Fibroblast of skin of left quadriceps (primary cell): Measurements from ENCODE around the gene WDR72.
A peak's percentile ranks its signal among the peaks of the same experiment; 100 is the strongest.
"Not testable (repeated sequence)": the region's sequence is repeated elsewhere in the genome, so short reads cannot be mapped to it uniquely, and the experiment has no call there.

ENCODE experiments used
- DNase-seq, 2 experiments: peaks; one replicate each; pipeline ENCODE4 v3.0.0-alpha.2; 2013; ENCODE audit warnings: low read depth in 2 of 2

WDR72 gene

DNA sequence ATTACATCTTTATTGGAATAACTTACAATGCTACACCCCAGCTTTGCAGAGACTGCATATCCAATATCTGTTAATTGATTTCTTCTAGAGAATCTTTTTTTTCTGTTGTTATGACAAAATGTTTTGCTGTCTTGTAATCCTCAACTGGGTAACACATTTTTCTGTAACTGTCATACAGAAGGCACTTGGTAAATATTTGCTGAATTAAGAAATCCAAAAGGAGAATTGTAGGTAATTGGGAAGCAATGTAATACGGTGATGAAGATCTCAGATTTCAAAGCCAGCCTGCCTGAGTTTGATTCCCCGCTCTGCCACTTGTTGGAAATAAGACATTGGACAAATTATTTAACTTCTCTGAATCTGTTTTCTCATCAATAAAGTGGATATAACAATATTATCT, 169.1 kb downstream of the WDR72 start:
- DNase-seq = no peak

DNA sequence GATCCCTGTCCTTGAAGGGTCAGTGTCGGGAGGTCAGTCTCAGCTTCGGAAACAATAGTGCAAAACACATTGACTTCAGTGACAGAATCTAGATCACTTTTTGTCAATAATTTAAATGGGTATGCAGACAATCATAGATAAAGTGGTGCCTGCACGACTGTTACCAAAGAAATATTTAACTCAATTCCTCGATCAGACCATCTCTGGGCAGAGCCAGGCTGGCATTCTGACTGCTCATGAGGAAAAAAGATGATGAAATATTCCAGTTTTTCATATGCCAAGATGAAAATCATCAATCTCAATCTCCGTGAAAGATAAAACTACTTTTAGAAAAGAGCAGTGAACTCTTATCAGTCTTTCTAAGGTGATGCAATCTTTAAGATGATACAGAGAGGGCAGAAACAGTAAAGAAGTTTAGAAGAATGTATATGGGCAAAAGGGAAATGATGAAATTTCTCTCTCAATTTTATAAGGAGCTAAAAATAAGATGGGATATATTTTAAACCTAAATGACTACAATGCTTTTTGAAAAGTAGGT, 169.9 kb downstream of the WDR72 start:
- no peak for DNase-seq

DNA sequence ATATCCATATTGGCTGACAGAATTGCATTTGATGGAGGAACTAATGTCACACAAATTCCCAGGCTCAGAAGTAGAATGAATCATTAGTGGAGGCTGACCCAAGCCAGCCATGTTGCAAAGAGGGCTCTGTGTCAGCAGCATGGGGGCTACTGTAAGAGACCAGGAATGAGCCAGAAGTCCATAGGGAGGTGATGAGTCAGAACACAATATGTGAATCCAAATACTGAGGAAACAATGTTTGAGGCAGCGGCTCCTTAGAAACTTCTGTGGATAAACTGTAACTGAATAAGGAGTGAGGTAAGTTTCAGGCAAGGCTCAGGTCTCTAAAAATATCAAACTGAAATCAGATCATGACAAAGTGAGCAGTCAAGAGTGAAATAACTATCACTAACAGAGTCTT, 170.7 kb downstream of the WDR72 start:
- DNase-seq = peak; percentile 52 to 61

DNA sequence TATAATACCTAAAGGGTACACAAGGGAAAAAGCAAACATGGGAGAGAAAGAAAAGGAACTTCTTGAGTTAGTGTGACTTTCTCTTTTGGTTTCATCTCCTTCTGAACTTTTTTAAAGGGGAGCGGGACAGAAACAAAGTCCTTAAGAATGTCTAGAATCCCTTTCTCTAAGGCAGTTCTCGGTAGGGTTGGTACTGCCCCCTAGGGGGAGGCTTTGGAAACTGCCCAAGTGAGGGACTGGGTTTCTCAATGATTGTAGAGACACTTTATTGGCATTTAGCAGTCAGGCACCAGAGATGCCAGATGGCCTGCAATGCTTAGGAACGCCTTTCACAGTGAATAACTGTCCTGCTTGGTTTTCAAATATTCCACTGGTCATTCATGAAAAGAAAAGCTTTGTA, 172.7 kb downstream of the WDR72 start:
- no peak for DNase-seq

DNA sequence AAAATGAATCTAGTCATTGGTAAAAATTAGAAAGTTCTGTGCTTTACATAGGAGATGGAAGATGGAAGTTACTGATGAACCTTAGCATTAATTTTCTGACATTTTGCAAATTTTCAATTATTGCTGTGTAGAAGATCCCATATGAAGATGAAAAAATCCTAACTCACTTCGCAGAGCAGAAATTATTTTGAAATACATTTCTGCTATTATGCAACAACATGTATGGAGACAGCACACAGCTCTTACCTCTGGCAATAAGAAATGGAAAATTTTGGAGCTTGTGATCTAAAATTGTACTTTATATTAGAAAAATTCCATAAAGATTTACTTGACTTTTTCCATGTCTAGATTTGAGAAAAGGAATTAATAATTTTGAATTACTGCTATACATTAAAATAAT, 177.9 kb downstream of the WDR72 start:
- DNase-seq = no peak

DNA sequence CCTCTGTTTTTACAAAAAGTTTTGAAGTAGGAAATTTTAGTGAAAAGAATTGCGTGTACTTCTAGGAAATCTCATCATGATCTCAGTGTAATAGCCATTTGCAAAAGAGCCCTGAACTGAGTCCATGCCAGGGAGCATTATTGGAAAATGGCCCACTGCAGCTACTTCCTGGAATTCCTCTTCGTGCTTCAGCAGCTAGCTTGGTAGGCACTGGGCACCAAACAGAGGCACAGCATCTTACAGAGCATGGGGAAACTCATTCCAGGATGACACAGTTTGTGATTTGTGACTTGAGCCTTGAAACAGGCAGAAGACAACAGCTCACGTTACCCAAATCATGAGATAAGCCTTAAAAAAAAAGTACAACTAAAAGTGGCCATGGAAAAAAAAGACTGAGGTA, 179.1 kb downstream of the WDR72 start:
- no peak for DNase-seq

DNA sequence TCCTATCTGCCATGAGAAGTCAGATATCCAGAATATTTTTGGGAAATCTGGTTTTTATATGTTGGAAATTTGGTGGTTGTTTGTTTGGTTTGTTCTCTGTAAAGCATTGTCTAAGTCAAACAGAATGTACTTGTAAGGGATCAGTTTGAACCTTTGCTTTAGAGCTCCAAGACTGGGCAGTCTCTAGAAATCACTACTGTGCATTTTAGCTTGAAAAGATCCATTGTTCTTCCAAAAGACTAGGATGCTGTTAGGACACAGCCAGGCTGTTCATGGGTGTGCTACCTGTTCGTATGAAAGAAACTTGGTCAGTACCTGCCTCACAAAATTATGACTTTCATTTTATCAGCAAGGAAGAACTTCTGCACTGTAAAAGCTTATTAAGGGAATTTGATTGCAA, 182.6 kb downstream of the WDR72 start:
- DNase-seq = no peak

DNA sequence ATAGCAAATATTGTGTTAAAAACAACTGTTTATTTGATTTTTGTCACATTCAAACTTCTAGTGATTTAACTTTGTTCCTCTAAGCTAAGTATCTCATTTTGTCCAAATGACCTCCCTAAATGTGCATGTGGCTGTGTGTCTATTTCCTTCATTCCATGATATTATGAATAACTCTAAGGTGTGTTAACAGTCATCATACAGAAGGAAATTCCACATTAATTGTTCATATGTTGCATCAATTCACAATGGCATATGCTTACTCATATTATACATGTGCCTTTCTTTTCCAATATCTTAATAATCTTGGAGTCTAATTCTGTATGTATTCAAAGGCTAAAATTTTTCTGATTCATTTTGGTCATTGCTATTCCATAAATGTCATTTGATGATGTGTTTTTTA, 186.4 kb downstream of the WDR72 start:
- DNase-seq = no peak

DNA sequence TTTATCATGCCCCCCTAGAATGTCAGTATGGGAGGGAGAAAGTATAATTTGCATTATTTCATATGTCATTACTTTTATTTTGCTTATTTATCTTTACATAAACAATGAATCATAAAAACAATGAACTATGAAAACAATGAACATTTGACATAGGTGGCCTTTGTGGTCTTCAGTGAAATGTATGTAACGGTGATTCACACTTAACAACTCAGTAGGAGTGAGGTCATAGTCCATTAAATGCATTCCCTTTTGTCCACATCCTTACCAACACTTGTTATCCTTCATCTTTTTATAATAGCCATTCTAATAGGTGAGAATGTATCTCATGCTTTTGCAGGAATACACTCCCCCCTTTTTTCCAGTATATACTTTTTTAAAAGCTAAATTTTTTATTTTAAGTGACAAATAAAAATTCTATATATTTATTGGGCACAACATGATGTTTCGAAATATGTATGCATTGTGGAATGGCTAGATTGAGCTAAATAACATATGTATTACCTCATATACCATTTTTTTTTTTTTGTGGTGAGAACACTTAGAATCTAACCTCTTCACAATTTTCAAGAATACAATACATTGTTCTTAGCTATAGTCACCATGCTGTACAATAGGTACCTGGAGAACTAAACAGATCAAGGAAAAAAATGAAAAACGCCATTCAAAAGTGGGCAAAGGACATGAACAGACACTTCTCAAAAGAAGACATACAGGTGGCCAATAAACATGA, 189.5 kb downstream of the WDR72 start:
- DNase-seq = no peak

DNA sequence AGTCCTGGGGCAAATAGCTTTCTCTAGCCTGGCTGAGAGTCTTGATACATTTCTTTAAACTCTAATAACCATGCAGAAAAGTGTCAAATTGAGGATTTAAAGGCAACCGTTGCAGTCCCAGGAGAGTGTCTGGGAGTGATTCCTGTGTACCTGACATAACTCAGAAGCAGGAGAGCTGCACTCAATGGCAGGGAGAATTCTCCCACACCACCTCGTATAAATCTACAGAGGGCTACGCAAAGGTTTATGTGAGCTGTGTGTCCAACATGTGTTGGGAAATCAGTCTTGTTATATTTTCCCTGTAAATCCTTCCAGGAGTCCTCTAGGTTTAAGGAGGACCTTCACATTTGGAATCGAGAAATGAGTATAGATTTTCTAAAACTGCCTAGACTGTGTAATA, 192.6 kb downstream of the WDR72 start:
- no peak for DNase-seq

DNA sequence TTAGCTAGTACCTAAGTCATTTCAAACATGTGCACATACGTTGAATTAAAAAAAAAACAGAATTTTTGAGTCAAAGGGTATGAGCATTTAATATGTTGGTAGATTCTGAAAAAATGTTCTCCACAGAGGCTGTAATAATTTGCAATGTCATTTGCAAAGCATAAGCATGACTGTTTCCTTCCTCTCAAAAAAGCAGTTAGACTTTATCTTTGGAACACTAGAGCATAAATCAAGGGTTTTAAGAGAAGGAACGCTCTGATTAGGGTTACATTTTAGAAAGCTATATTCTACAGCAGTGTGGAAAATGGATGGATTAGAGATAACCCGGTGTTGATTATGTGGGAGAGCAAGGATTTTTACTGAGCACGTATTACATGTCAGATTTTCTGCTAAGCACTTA, 193.7 kb downstream of the WDR72 start:
- no peak for DNase-seq

DNA sequence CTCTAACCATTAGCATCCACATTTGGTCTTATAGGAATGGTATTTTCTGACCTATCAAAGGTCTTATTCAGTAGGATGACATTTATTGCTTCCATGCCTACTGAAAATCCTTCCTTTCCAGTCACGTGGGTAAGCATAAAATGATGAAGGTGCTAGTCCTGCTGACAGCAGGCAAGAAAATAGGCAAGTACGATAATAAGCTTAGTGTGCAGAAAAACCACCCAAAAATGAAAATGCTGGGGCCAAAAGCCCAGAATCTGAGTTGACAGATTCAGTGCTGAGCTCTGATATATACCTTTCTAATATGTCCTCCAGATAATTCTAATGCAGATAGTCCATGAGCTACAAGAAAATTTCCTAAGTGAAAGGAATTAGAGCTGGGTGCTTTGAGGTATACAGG, 194.8 kb downstream of the WDR72 start:
- DNase-seq = no peak

DNA sequence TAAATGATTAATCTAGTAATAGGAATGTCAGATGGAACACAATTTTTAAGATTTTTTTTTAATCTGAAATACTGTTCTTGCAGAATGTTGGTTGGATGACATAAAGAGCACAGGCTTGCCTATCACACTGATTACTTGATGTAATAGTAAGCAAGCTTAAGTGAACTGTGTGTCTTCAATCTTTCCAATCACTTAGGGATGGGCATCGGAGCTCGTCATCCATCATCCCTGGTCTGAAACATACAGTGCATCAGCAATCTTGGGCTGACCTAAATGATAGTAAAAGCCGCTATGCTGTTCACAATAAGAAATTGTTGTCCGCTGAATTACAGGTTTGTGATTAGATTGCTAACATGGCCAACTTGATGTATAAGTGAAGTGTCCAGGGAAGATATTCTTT, 195.8 kb downstream of the WDR72 start:
- DNase-seq = no peak

DNA sequence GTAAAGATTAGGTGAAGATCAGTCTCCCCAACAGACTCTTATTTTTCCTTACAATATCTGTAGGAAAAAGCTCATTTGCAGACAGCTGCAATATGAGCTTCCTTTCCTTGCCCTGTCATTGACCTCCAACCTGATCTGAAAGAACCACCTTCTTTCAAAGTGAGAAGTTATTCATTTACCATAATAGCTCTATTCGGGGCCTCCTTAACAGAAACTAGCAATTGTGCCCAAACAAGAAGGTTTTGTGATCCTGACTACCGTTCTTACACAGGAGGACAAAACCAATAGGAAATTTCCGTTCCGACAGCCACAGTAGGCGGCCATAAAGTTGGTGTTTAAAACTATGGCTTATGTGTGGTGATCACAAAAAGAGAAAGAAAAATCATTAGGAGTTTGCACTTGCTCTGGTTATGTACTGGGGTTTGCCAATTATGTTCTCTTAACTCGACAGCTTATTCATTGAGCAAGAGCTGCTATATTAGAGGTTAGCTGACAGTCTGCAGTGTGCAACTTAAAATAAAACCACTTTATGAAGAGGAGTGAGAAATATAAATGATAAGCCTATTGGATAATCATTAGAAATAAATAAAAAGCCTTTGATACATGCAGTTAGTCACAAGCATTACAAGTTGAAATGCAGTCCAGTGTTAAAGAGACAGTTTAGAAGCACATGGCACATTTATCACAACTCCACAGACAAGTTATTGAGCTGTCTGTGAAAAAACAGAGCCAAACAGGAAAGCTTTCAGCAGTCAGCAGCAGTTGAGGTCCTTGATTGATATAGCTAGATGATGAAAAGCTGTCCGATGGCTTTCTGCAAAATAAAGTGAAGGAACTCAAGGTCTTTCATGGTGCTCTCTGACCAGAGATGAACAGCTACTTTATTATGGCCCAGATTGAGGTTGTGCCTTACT, 199.8 kb downstream of the WDR72 start:
- DNase-seq = no peak

DNA sequence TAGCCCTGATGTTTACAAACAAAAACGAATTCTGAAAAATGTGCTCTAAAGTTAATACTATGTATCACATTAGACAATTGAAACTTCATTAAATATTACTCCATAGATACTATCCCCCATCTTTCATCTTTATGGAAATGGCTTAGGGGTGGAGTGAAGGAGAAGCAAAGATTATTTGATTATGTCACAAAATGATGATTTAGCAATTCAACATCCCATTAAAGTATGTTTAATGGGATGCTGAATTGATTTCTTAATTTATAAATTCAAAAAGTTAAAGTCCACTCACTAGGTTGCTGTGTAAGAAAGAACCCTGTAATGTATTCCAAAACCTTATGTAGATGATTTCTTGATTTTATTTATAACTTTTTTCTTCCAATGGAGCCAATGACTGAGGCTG, 201.1 kb downstream of the WDR72 start:
- no peak for DNase-seq

DNA sequence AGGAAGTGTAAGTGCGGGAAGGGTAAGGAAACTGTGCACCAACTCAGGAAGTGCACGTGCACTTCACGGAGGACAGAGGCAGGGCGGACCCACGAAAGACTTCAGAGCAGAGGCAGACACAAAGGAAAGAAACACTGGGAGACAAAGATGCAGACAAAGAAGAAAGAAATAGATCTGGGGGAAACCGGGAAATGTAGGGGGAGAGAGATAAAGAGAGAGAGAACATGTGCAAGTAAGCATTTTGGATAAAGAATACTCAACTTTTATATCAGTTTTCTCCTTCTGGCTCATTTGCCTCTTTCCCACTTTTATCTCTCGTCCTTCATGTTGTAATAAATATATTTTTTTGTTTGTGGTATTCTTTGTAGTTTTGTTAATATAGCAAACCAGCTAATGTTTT, 204.2 kb downstream of the WDR72 start:
- no peak for DNase-seq

DNA sequence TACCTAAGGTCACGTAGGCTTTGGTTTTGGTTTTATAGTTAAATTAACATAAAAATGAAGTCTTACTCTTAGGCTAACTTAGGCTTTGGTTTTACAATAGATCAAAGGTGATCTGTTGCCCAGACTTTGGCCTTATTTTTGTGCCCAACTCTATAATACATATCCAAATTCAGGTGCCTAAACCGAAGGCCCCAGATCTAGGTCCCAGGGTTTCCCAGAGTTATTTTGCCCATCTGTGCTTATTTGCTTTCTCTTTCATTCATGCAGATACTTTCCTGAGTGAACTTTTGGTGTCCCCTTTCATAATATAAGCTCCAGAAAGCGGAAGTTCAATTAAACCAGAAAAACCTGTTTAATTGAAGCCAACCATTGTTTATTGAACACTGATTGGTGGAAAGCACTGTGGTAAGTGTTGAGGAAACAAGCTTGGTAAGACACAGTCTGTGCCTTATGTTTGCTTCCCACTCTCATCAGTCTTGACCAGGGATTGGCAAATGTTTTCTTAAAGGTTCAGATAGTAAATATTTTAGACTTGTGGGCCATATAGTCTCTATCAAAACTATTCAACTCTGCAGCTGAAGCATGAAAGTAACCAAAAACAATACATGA, 209.7 kb downstream of the WDR72 start:
- DNase-seq = no peak

DNA sequence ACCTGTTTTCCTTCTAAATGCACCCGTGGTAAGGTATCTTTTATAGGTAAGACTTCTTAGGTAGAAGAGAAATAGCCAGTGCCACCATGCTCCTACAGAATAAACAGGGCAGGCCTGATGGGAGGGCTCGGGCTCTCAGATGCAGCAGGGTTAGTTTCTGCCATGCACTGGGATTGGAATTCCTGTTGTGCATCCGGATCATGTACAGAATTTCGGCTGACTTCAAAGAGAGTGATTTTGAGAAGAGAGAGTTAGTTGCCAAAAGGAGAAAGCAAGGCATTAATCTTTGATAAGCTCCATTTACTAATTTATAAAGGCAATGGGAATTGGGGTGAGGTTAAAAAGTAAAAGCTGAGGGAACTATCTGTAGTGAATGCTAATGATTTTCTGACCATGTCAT, 211.2 kb downstream of the WDR72 start:
- no peak for DNase-seq

DNA sequence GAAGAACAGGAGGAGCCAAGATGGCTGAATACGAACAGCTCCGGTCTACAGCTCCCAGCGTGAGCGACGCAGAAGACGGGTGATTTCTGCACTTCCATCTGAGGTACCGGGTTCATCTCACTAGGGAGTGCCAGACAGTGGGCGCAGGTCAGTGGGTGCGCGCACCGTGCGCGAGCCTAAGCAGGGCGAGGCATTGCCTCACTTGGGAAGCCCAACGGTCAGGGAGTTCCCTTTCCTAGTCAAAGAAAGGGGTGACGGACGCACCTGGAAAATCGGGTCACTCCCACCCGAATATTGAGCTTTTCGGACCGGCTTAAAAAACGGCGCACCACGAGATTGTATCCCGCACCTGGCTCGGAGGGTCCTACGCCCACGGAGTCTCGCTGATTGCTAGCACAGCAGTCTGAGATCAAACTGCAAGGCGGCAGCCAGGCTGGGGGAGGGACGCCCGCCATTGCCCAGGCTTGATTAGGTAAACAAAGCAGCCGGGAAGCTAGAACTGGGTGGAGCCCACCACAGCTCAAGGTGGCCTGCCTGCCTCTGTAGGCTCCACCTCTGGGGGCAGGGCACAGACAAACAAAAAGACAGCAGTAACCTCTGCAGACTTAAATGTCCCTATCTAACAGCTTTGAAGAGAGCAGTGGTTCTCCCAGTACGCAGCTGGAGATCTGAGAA, 218.7 kb downstream of the WDR72 start:
- DNase-seq = not testable (repeated sequence)

DNA sequence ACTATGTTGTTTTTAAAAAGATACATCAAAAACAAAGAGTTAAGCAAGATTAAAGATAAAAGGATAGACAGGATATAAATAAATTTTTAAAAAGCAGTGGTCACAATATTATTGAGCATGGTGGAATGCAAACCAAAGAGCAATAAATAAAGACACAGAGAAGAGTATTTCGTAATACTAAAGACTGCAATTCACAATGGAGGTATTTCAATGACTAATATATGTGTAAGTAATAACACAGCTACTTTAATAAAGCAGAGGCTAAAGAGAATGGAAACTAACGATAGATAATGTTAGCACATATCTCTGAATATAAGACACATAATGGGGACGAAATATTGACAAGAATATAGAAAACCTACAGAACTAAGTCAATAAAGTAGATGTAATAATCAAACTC, 219.6 kb downstream of the WDR72 start:
- no peak for DNase-seq

DNA sequence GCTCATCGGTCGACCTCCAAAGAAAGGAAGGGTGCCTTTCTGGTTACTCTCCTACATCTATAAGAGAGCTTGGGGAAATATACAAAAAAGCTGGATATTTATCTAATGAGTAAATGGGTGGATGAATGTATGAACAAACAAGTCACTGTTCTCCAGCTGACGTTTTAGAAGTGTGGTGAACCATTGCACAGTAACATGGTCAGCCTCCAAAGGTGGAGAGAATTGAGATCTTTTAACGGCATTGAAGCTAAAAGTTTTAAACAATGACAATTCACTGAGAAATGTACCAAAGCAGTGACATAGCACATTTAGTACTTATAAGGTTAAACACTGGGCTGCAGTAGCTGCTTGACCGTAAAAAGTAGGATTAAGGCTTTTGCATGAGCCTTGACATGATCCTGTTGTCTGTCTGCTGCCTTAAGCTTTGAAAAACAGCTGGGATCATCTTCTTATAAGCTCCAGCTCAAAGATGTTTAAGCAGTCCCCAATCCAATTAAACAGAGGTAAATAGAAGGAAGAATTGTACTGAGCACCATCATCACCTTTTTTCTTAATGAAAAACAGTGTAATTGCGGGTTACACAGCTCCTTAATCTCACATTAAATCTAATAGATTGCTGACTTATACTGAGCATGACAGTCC, 222.9 kb downstream of the WDR72 start:
- no peak for DNase-seq

DNA sequence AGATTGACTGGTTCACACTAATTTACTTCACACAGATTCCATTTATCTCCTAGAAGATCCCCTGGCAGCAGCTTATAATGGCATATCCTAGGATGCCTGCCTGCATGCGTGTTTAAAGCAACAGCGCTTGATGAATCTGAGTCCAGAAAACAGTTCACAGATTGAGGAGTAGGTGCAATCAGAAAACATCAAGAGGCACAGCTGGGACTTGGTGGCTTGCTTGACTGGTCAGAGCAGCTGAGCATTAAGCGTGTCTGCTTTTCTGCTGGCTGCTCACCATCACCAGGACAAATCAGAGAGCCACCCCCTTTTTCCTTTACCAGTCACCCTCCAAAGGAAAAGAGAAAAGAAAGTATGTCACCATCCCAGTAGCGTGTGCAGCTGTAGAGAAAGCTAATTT, 223.6 kb downstream of the WDR72 start:
- no peak for DNase-seq
